Heart left ventricle (tissue), 16 donors: Measurements from ENCODE around the gene KCTD12. TPM values are rescaled to one million over a fixed set of nuclear protein-coding genes. Genes with fewer than 3 reads are reported as not detected.
"Not testable (repeated sequence)": the region's sequence is repeated elsewhere in the genome, so short reads cannot be mapped to it uniquely, and the experiment has no call there.

Experiments
- ATAC-seq, 4 donors: fragments of 200-7000 bp; cut with Tn5 transposase; one replicate each; pipeline ENCODE4 v1.9.1; 2020 to 2022; ENCODE audit warnings: moderate library complexity in 4 of 4, mild to moderate bottlenecking in 3 of 4, moderate number of reproducible peaks in 1 of 4
- DNase-seq, 5 donors: peaks; one replicate each; pipeline ENCODE4 v3.0.0-alpha.2; 2020
- H3K27ac ChIP-seq, 12 donors: fragments of 200-600 bp; sonication (generic) in 4 of 12; one replicate each; pipeline versions ENCODE4 v1.5.0 to v1.8.0; 2016 to 2022; ENCODE audit warnings: mild to moderate bottlenecking in 2 of 12
- H3K27me3 ChIP-seq, 9 donors: fragments of 200-600 bp; sonication (generic) in 2 of 9; one replicate each; pipeline versions ENCODE4 v1.5.1 to v1.8.0; 2016 to 2022; ENCODE audit warnings: mild to moderate bottlenecking in 3 of 9
- H3K36me3 ChIP-seq, 9 donors: fragments of 200-600 bp; sonication (generic) in 2 of 9; one replicate each; pipeline versions ENCODE4 v1.5.0 to v1.8.0; 2018 to 2022; ENCODE audit warnings: mild to moderate bottlenecking in 2 of 9
- H3K4me1 ChIP-seq, 12 donors: fragments of 200-600 bp; sonication (generic) in 4 of 12; one replicate each; pipeline versions ENCODE4 v1.5.0 to v1.8.0; 2016 to 2022; ENCODE audit warnings: mild to moderate bottlenecking in 3 of 12
- H3K4me3 ChIP-seq, 12 donors: fragments of 200-600 bp; sonication (generic) in 4 of 12; one replicate each; pipeline versions ENCODE4 v1.5.0 to v1.8.0; 2017 to 2022; ENCODE audit warnings: mild to moderate bottlenecking in 9 of 12, moderate library complexity in 4 of 12
- H3K9me3 ChIP-seq, 12 donors: fragments of 200-600 bp; sonication (generic) in 4 of 12; one replicate each; pipeline versions ENCODE4 v1.5.0 to v1.8.0; 2016 to 2022; ENCODE audit warnings: mild to moderate bottlenecking in 1 of 12
- CTCF ChIP-seq, 12 donors: fragments of 200-600 bp; sonication (generic) in 4 of 12; IDR thresholded peaks; one replicate each; pipeline versions ENCODE4 v1.5.0 to v1.8.0; 2018 to 2022; ENCODE audit warnings: antibody characterized with exemption in 12 of 12, mild to moderate bottlenecking in 5 of 12
- POLR2A ChIP-seq, 2 donors: fragments of 450-650 bp; IDR thresholded peaks; one replicate each; pipeline ENCODE4 v1.6.1; 2017; ENCODE audit warnings: antibody characterized with exemption in 2 of 2, mild to moderate bottlenecking in 2 of 2, moderate library complexity in 2 of 2
- WGBS, 4 donors: extraction: QIAGEN DNeasy Blood & Tissue Kit in 2 of 4; methylation state at CpG; one replicate each; pipeline versions ENCODE4 v1.1.5 to v1.1.7; 2013 to 2018; 5-methylcytosine and 5-hydroxymethylcytosine counted together
- intact Hi-C, 10 donors: fragments of 100-400 bp; cut with DNase I; formaldehyde crosslinking; loops; one replicate each; pipeline versions ENCODE4 v1.11.1 to v1.14.2; 2022
- polyA plus RNA-seq, 2 donors: library from polyadenylated mRNA; stranded (reverse); fragments of 200-250 nt; gene quantifications; one replicate each; pipeline ENCODE4 v1.2.3, GENCODE V29; 2013
- total RNA-seq, 9 donors: library from RNA; depleted of rRNA in 2 of 9; stranded (reverse); fragments of >200 nt in 2 of 9; fragmentation: NEBNext Ultra II Directional in 3 of 9; extraction: Animal tissue kit (Norgen Biotek cat#: 25700) in 3 of 9; gene quantifications; one replicate each; pipeline versions ENCODE4 v1.1.0 to v1.2.4, GENCODE V29; 2016 to 2023
- donor health status: ischemic (EF 13 %, LVEDD 7.1; RV severe dilation, severe dysfunction).
- donor health status: healthy with polysubstance abuse.
- donor health status: DM: no; HTN: yes; CAD: no.
- donor health status: DM: no; HTN: no; CAD: no.
- donor health status: ischemic (EF 25% LVEDD 6.9; RV normal size, moderate dysfunction).
- donor health status: ischemic (EF 25% LVEDD 5.7; RV mildly dilated, moderate dysfunction).
- donor health status: healthy.
- donor health status: DM: yes; HTN: yes; CAD: no.
- donor health status: ischemic (EF 35%, LVEDD 5.7; RV mildly dilated, moderate dysfunction).
- donor health status: nonischemic (EF 11% LVEDD 7.7; RV severe dilation, severe dysfunction).
- donor health status: DM: yes; HTN: yes; CAD: no.
- donor health status: PGD.
- donor health status: ischemic (EF 29% LVEDD 5.4; RV normal size, mild dysfunction).
- donor health status: nonischemic (EF 23%, LVEDD 6.1; RV moderate dilation, normal function).

The KCTD12 gene
- total and polyA plus RNA-seq, 11 donors = 10.1 to 84.4 (median 34.7) TPM

- no peak overlapping the region for H3K4me3 ChIP-seq
- TF ChIP-seq POLR2A (IDR thresholded peaks at IDR 0.05) = no peak
- no peak for TF ChIP-seq CTCF (IDR thresholded peaks at IDR 0.05)
- DNase-seq = no peak
- WGBS, 4 donors = 71 to 84% (median 81%) methylated on average over 1 of the region's 1 CpG
- no peaks in the 10 kb centered on the region for H3K9me3 ChIP-seq
- no peaks in the 10 kb centered on the region for H3K4me1 ChIP-seq
- intact Hi-C loops = no loop called here
- H3K27ac ChIP-seq = no peak overlapping the region
- no peak for ATAC-seq
- H3K36me3 ChIP-seq = no peaks in the 10 kb centered on the region
- H3K27me3 ChIP-seq = no peaks in the 10 kb centered on the region
Observed at GRCh38 chr13:76925115-76925514, 38.9 kb upstream of the KCTD12 start.

- Histone ChIP-seq H3K9me3 (no peaks in the 10 kb centered on the region), H3K4me1 (no peaks in the 10 kb centered on the region), H3K4me3 (no peak overlapping the region), H3K27ac (no peak overlapping the region), H3K36me3 (no peaks in the 10 kb centered on the region), H3K27me3 (no peaks in the 10 kb centered on the region)
- ATAC-seq (no peak), DNase-seq (no peak)
- WGBS, 4 donors = 50 to 95% (median 86%) methylated on average over 1 of the region's 1 CpG
- TF ChIP-seq POLR2A (IDR thresholded peaks at IDR 0.05) = no peak
- no peak for TF ChIP-seq CTCF (IDR thresholded peaks at IDR 0.05)
- intact Hi-C loops = no loop called here
Observed at GRCh38 chr13:76921516-76921915, 35.3 kb upstream of the KCTD12 start.

GRCh38 chr13:76917755-76918481 lies 31.7 kb upstream of the KCTD12 start:
- H3K4me3 ChIP-seq, H3K36me3 ChIP-seq, H3K4me1 ChIP-seq, H3K9me3 ChIP-seq, intact Hi-C loops, H3K27ac ChIP-seq, H3K27me3 ChIP-seq: not testable (repeated sequence)
- ATAC-seq (peak in 3 of 4 donors; percentile 13 to 51 (median 29)), DNase-seq (peak in 1 of 5 donors; percentile 30)
- 75 to 77% (median 77%) methylated on average over 12 of the region's 12 CpGs for WGBS, 4 donors

GRCh38 chr13:76917095-76917494 lies 30.9 kb upstream of the KCTD12 start:
- Histone ChIP-seq H3K27me3 (no peaks in the 10 kb centered on the region), H3K4me1 (no peaks in the 10 kb centered on the region), H3K4me3 (no peak overlapping the region), H3K27ac (no peak overlapping the region), H3K9me3 (no peaks in the 10 kb centered on the region), H3K36me3 (no peaks in the 10 kb centered on the region)
- intact Hi-C loops = no loop called here
- ATAC-seq (no peak), DNase-seq (no peak)
- 74 to 87% (median 81%) methylated on average over 1 of the region's 1 CpG for WGBS, 4 donors
- TF ChIP-seq CTCF (IDR thresholded peaks at IDR 0.05) (no peak), POLR2A (IDR thresholded peaks at IDR 0.05) (no peak)

GRCh38 chr13:76913898-76914297 lies 27.7 kb upstream of the KCTD12 start:
- ATAC-seq (no peak), DNase-seq (no peak)
- Histone ChIP-seq H3K9me3 (no peaks in the 10 kb centered on the region), H3K27ac (no peak overlapping the region), H3K27me3 (no peaks in the 10 kb centered on the region), H3K4me3 (no peak overlapping the region), H3K36me3 (no peaks in the 10 kb centered on the region), H3K4me1 (no peaks in the 10 kb centered on the region)
- TF ChIP-seq CTCF (IDR thresholded peaks at IDR 0.05) = no peak
- TF ChIP-seq POLR2A (IDR thresholded peaks at IDR 0.05) = no peak
- intact Hi-C loops = no loop called here
- 70 to 82% (median 77%) methylated on average over 4 of the region's 4 CpGs for WGBS, 4 donors
